ENCODE measurements around the gene LHX2.

LHX2 gene

DNA sequence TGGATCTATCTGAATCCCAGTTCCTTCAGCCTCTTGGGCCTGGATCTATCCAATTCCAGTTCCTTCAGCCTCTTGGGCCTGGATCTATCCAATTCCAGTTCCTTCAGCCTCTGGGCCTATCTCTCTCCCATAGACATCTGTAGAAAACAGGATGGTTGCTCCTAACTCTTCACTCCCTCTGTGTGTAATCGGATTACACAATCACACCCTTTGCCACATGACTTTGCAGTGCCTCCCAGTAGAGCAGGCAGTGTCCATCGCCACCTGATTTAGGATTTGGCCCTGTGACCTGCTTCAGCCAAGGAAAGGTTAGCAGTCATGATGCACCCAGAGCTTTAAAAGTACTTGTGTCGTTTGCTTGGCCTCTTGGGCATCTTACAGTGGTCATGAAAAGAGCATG is 56.7 kb downstream of the LHX2 start:
- DNase-seq: no peak

DNA sequence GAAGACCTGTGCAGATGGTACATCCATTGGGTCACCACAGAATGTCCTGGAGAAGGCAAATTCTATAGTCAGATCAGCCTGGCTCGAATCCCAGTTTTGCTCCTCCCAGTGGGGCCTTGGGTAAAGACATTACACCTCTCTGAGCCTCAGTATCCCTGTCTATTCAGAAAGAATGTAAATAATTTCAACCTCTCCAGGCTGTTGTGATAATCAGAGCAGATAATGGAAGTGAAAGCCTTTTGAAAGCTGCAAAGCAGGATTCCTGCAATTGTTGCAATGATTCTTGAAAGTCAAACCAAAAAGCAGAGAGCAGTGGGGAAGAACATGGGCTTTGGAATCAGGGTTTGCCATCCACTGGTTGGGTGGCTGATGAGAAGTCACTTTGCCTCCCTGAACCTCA is 63.2 kb downstream of the LHX2 start:
- DNase-seq: no peak

DNA sequence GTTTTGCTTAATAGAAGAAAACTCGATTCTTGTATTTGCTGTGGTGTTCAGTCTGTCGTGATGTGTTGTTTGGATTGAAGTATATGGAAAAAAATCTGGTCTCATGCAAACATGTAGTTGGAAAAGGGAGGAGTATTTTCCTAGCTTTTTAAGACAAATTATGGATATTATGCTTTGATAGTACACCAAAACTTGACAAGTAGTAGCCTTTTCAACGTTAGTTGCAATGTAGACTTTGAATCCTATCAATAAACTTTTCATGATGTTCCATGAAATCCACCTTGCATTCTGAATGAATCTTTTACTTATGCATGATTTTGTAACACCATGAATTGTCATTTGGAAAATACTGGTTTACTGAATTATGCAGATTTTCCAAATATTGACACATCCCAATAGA is 64.2 kb downstream of the LHX2 start:
- no peak for DNase-seq

DNA sequence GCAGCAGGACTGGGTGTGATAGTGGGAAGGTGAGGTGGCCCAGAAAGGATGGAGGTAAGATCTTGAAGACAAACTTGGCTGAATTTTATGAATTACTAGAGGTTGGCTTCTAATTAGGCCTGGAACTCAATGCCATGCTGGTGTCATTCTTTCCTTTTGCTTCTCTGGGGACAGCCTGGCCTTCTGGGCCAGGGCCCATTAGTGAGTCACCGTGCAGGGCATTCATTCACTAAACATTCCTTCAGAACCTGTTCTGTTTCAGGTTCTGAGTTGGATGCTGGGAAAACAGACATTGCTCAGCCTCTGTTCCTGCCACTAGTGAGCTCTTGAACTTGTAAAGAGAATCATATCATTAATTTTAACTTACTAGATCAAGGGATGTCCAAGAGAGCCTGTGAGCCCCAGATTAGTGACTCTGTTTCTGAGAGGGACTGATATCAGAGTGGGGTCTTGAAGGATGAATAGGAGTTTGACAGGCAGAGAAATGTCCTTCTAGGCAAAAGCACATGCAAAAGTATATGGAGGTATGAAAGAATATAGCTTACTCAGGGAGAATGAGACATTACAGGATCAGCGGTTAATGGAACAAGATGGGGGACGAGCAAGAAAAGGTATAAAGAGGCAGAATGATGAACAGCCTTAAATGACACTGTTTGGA is 66.5 kb downstream of the LHX2 start:
- DNase-seq: no peak

DNA sequence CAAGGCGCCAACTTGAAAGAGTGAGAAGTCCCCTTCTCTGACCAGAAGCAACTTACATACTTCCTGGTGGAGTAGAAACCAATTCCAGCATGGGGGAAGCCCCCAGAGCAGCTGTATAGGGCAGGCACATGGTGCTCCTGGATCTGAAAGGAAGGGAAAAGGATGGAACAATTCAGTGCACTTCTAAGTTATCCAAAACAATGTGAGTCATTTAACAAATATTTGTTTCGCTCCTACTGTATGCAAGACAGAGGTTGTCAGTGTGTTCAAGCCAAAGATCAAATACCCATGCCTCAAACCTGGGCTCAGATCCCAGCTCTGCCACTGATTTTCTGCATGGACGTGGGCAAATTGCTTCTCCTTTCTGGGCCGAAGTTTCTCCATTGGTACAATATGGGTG is 67.1 kb downstream of the LHX2 start:
- no peak for DNase-seq

DNA sequence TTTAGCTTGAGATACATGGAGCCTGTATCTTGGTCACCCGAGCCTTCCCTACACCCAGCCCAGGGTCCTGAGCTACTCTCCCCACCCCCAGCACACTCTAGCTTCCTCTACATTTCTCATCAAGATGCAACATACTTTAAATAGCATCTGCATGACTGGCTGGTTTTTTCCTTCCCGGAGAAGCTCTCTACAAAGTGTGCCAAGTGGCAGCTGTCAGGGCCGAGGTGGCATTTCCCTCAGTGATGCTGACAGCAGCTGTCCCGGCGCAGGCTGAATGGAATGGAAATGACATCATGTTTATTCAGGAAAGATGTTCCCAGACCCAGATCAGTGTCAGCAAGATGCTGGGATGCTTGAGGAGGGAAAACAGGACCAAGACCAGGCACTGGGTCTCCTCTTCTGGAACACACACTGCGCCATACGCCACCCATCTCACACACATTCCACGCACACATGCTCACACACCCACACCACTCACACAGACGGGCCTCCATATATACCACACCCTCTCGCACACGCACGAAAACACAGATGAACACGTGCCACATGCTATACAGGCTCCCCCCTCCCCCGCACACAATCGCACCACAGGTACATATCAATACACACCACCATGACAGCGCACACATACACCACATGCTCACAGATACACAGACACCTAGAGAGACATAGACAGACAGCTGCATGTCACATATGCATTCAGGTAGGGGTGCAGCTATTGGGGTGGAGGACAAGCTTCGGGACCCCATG is 67.8 kb downstream of the LHX2 start:
- no peak for DNase-seq

DNA sequence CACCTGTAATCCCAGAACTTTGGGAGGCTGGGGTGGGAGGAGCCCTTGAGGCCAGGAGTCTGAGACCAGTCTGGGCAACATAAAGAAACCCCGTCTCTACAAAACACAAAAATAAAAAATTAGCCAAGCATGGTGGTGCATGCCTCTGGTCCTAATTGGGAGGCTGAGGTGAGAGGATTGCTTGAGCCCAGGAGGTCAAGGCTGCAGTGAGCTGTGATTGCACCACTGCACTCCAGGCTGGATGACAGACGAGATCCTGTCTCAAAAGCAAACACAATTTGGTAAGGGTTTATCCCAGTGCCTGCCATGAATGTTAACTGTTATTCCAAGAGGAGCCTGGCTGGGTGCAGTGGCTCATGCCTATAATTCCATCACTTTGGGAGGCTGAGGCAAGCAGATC is 71.1 kb downstream of the LHX2 start:
- no peak for DNase-seq
